Measurements from ENCODE around the gene NINJ2. TPM values are rescaled to one million over a fixed set of nuclear protein-coding genes. Genes with fewer than 3 reads are reported as not detected.
"Not testable (repeated sequence)": the region's sequence is repeated elsewhere in the genome, so short reads cannot be mapped to it uniquely, and the experiment has no call there.

NINJ2 gene
- 0.31 TPM for total RNA-seq

- no peak for DNase-seq
Measured at GRCh38 chr12:663293-663871, at the start of gene NINJ2. Gene NINJ2, minus strand, starts transcription at chr12:663445. Its CDS starts 85 bp downstream, at chr12:663360.

GRCh38 chr12:712172-712863 is 49.1 kb upstream of the NINJ2 start:
- peak; percentile 57 for DNase-seq

GRCh38 chr12:709455-710020 is 46.3 kb upstream of the NINJ2 start:
- no peak for DNase-seq

GRCh38 chr12:708084-708483 is 44.8 kb upstream of the NINJ2 start:
- not testable (repeated sequence) for DNase-seq

GRCh38 chr12:704516-705242 is 41.4 kb upstream of the NINJ2 start:
- DNase-seq = no peak

GRCh38 chr12:701896-702539 is 38.8 kb upstream of the NINJ2 start:
- peak; percentile 55 for DNase-seq

GRCh38 chr12:700016-700415 is 36.8 kb upstream of the NINJ2 start:
- DNase-seq = no peak

- not testable (repeated sequence) for DNase-seq
Measured at GRCh38 chr12:698222-698621, 35.0 kb upstream of the NINJ2 start.

GRCh38 chr12:697481-697880 is 34.2 kb upstream of the NINJ2 start:
- no peak for DNase-seq

- no peak for DNase-seq
Measured at GRCh38 chr12:694734-695503, 31.7 kb upstream of the NINJ2 start.

- no peak for DNase-seq
Measured at GRCh38 chr12:693934-694533, 30.8 kb upstream of the NINJ2 start.

- no peak for DNase-seq
Measured at GRCh38 chr12:692274-692673, 29.0 kb upstream of the NINJ2 start.

GRCh38 chr12:690466-690865 is 27.2 kb upstream of the NINJ2 start:
- DNase-seq = no peak

- no peak for DNase-seq
Measured at GRCh38 chr12:685388-685787, 22.1 kb upstream of the NINJ2 start.

GRCh38 chr12:684416-684815 is 21.2 kb upstream of the NINJ2 start:
- no peak for DNase-seq

GRCh38 chr12:681568-682256 is 18.5 kb upstream of the NINJ2 start:
- DNase-seq = no peak

- DNase-seq = no peak
Measured at GRCh38 chr12:678747-679712, 15.8 kb upstream of the NINJ2 start.

GRCh38 chr12:675562-675961 is 12.3 kb upstream of the NINJ2 start:
- no peak for DNase-seq

GRCh38 chr12:674272-674781 is 11.1 kb upstream of the NINJ2 start:
- no peak for DNase-seq

Data from occipital lobe (tissue), 2 donors.